Measurements from ENCODE around the gene GAB2.

GAB2 gene

GRCh38 chr11:78214331-78215194, 203.1 kb downstream of the GAB2 start:
- no peak for DNase-seq

GRCh38 chr11:78213526-78214330, 203.9 kb downstream of the GAB2 start:
- no peak for DNase-seq

- no peak for DNase-seq
Measured at GRCh38 chr11:78212586-78213371, 204.8 kb downstream of the GAB2 start.

- DNase-seq: no peak
Measured at GRCh38 chr11:78211565-78211964, 206.1 kb downstream of the GAB2 start.

GRCh38 chr11:78210000-78210608, 207.5 kb downstream of the GAB2 start:
- no peak for DNase-seq

GRCh38 chr11:78209478-78209877, 208.1 kb downstream of the GAB2 start:
- no peak for DNase-seq

GRCh38 chr11:78208257-78209165, 209.1 kb downstream of the GAB2 start:
- no peak for DNase-seq

GRCh38 chr11:78207532-78208256, 209.9 kb downstream of the GAB2 start:
- no peak for DNase-seq

GRCh38 chr11:78205691-78206090, 211.9 kb downstream of the GAB2 start:
- no peak for DNase-seq

GRCh38 chr11:78205256-78205655, 212.4 kb downstream of the GAB2 start:
- DNase-seq: no peak

- DNase-seq: no peak
Measured at GRCh38 chr11:78203184-78203583, 214.4 kb downstream of the GAB2 start.

GRCh38 chr11:78202733-78203167, 214.9 kb downstream of the GAB2 start:
- peak; percentile 21 for DNase-seq

GRCh38 chr11:78201096-78201818, 216.4 kb downstream of the GAB2 start:
- DNase-seq: no peak

- DNase-seq: no peak
Measured at GRCh38 chr11:78200553-78200952, 217.1 kb downstream of the GAB2 start.

- no peak for DNase-seq
Measured at GRCh38 chr11:78200061-78200460, 217.6 kb downstream of the GAB2 start.

- DNase-seq: no peak
Measured at GRCh38 chr11:78199653-78200015, 218.0 kb downstream of the GAB2 start.

- DNase-seq: no peak
Measured at GRCh38 chr11:78199015-78199652, 218.5 kb downstream of the GAB2 start.

GRCh38 chr11:78197816-78198215, 219.8 kb downstream of the GAB2 start:
- DNase-seq: no peak

GRCh38 chr11:78196661-78197091, 220.9 kb downstream of the GAB2 start:
- no peak for DNase-seq
